HepG2 (cell line): ENCODE data around the gene EXPH5. TPM values are rescaled to one million over a fixed set of nuclear protein-coding genes. Genes with fewer than 3 reads are reported as not detected.

Experiments
- AHR ChIP-seq: IDR thresholded peaks from 2 replicates; pipeline ENCODE4 v1.6.1; 2018; ENCODE audit warnings: missing genetic modification reagents, missing compliant biosample characterization
- ARID3A ChIP-seq: IDR thresholded peaks from 2 replicates; pipeline ENCODE4 v1.6.1; 2012; ENCODE audit warnings: low read depth, low read length, improper control_type of control experiment
- CREM ChIP-seq, 2 experiments: sonication (generic) in 1 of 2; formaldehyde crosslinking in 1 of 2; IDR thresholded peaks; 2 replicates each; pipeline versions ENCODE4 v1.4.0 to v1.6.1; 2016 to 2020; ENCODE audit warnings: antibody characterized with exemption in 1 of 2, mild to moderate bottlenecking in 1 of 2, missing genetic modification reagents in 1 of 2
- FOSL1 ChIP-seq: sonication (generic); formaldehyde crosslinking; IDR thresholded peaks from 2 replicates; pipeline ENCODE4 v1.9.0; 2021; ENCODE audit warnings: missing genetic modification reagents, borderline replicate concordance
- HMGA1 ChIP-seq: sonication (generic); formaldehyde crosslinking; conservative IDR thresholded peaks from 2 replicates; pipeline ENCODE4 v1.4.0; 2020; ENCODE audit warnings: missing genetic modification reagents
- HNRNPH1 ChIP-seq: fragments of 200-400 bp; formaldehyde crosslinking; optimal IDR thresholded peaks from 2 replicates; pipeline ENCODE3; 2017; ENCODE audit warnings: mild to moderate bottlenecking, low read depth, low read length
- KDM1A ChIP-seq: IDR thresholded peaks from 2 replicates; pipeline ENCODE4 v1.6.1; 2016; ENCODE audit warnings: missing compliant biosample characterization
- NBN ChIP-seq: fragments of 450-650 bp; conservative IDR thresholded peaks from 2 replicates; pipeline ENCODE4 v1.6.1; 2017
- PHF8 ChIP-seq: sonication (generic); formaldehyde crosslinking; IDR thresholded peaks from 2 replicates; pipeline ENCODE4 v1.5.0; 2020; ENCODE audit warnings: missing genetic modification reagents
- SOX5 ChIP-seq: IDR thresholded peaks from 2 replicates; pipeline ENCODE4 v1.6.1; 2016; ENCODE audit warnings: borderline replicate concordance
- TCF7 ChIP-seq: sonication (generic); IDR thresholded peaks from 2 replicates; pipeline ENCODE4 v1.6.1; 2016; ENCODE audit warnings: antibody characterized with exemption, low read depth
- ZKSCAN5 ChIP-seq: sonication (generic); formaldehyde crosslinking; IDR thresholded peaks from 2 replicates; pipeline ENCODE4 v1.5.1; 2020; ENCODE audit warnings: mild to moderate bottlenecking, missing genetic modification reagents
- ZKSCAN8 ChIP-seq: IDR thresholded peaks from 2 replicates; pipeline ENCODE4 v1.6.1; 2016; ENCODE audit warnings: borderline replicate concordance, missing genetic modification reagents, missing compliant biosample characterization
- ZNF160 ChIP-seq: sonication (generic); formaldehyde crosslinking; IDR thresholded peaks from 2 replicates; pipeline ENCODE4 v1.8.0; 2022; ENCODE audit warnings: mild to moderate bottlenecking, inconsistent platforms, missing genetic modification reagents
- ZNF501 ChIP-seq: sonication (generic); formaldehyde crosslinking; IDR thresholded peaks from 2 replicates; pipeline ENCODE4 v1.5.1; 2020; ENCODE audit warnings: mild to moderate bottlenecking, moderate library complexity, missing genetic modification reagents
- ZNF563 ChIP-seq: sonication (generic); formaldehyde crosslinking; IDR thresholded peaks from 2 replicates; pipeline ENCODE4 v1.8.0; 2022; ENCODE audit warnings: mild to moderate bottlenecking, moderate library complexity, missing genetic modification reagents
- ZNF577 ChIP-seq: sonication (generic); formaldehyde crosslinking; IDR thresholded peaks from 2 replicates; pipeline ENCODE4 v1.4.0; 2020; ENCODE audit warnings: mild to moderate bottlenecking, low read depth, missing genetic modification reagents, borderline replicate concordance
- ZNF597 ChIP-seq: sonication (generic); formaldehyde crosslinking; IDR thresholded peaks from 2 replicates; pipeline ENCODE4 v1.5.0; 2020; ENCODE audit warnings: missing genetic modification reagents
- ZNF761 ChIP-seq: sonication (generic); formaldehyde crosslinking; conservative IDR thresholded peaks from 2 replicates; pipeline ENCODE4 v1.4.0; 2020; ENCODE audit warnings: mild to moderate bottlenecking, missing genetic modification reagents
- ZSCAN9 ChIP-seq: IDR thresholded peaks from 2 replicates; pipeline ENCODE4 v1.6.1; 2016; ENCODE audit warnings: borderline replicate concordance
- polyA plus RNA-seq, 8 experiments: library from polyadenylated mRNA; depleted of rRNA in 3 of 8; stranded (reverse) in 7 of 8; unstranded in 1 of 8; fragments of >200 nt; fragmentation: Illumina TruSeq in 4 of 8; extraction: Trizol in 4 of 8; gene quantifications; 2 replicates each; pipeline versions ENCODE4 v1.2.1 to v1.2.3, GENCODE V29; 2011 to 2016; ENCODE audit warnings: low read depth in 4 of 8, missing spikeins in 1 of 8, mixed read lengths in 1 of 8; ENCODE audit not compliant: insufficient read depth in 1 of 8
- total RNA-seq, 5 experiments: library from RNA; depleted of rRNA; stranded (reverse); fragments of >200 nt; fragmentation: Illumina TruSeq; extraction: Trizol; gene quantifications; 2 replicates each; pipeline ENCODE4 v1.2.3, GENCODE V29; 2016; ENCODE audit warnings: low read depth in 1 of 5
- TF ChIP-seq, protein P1 (sequence below): sonication (generic); formaldehyde crosslinking; IDR thresholded peaks from 2 replicates; pipeline ENCODE4 v1.5.0; 2020; ENCODE audit warnings: mild to moderate bottlenecking, missing genetic modification reagents
- TF ChIP-seq, protein P2 (sequence below): sonication (generic); formaldehyde crosslinking; conservative IDR thresholded peaks from 2 replicates; pipeline ENCODE4 v1.4.0; 2020; ENCODE audit warnings: mild to moderate bottlenecking, missing genetic modification reagents, moderate library complexity

EXPH5 gene
- total and polyA plus RNA-seq, 2 of the 13 experiments (the other 11 are each of a cell fraction or from before 2014, with no cell fraction given), result under 0.01 to 0.02 TPM

DNA sequence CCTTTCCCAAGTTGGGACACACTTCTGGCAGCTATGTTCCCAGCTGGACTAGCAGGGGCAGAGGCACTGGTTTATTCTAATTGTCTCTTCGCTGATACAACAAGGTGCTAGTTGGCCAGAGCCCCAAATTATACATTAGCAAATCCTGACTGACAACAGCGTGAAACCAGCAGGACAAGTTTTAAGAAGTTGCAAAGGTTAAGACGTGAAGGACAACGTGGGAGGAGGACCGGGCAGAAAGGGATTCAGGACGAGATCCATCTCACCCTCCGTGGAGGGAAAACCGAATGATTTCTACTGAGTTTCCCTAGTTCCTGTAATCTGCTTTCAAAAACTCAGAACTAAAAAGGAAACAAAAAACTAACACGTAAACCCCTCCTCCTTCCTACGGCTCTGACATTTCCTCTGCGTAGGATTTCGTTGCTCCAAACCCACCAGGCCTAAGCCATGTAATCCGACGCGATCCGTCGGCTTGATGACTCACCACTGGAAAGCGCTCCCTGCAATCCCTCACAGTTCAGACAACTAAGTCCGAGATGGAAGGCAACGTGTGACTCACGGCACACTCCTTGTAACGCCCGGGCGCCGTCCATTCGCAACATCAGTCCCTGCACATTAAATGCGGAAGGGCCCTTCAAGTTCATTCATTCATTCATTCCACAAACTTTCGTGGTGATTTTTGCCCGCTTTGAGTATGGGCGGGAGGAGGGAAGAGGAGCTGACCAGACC is 96.1 kb downstream of the EXPH5 start (continued):
- TF ChIP-seq ZSCAN9 (CRISPR knock-in tag) (0 out of 2 replicates have a peak, but pooled peaks have one; percentile 43), HMGA1 (CRISPR knock-in tag) (no peak), ZNF761 (CRISPR knock-in tag) (no peak), ZNF563 (CRISPR knock-in tag) (no peak), PHF8 (CRISPR knock-in tag) (peak; percentile 73), SOX5 (CRISPR knock-in tag) (peak; percentile 47; the same call in 1 of the 2 replicates), ZKSCAN8 (CRISPR knock-in tag) (0 out of 2 replicates have a peak, but pooled peaks have one; percentile 60), ZNF160 (CRISPR knock-in tag) (0 out of 2 replicates have a peak, but pooled peaks have one; percentile 8), ZNF577 (CRISPR knock-in tag) (no peak), AHR (CRISPR knock-in tag) (no peak), ZNF597 (CRISPR knock-in tag) (no peak), TCF7 (no peak), ARID3A (peak; percentile 30; the same call in 1 of the 2 replicates), FOSL1 (CRISPR knock-in tag) (peak; percentile 89), NBN (no peak), KDM1A (CRISPR knock-in tag) (no peak), ZNF501 (CRISPR knock-in tag) (no peak), ZKSCAN5 (CRISPR knock-in tag) (no peak), HNRNPH1 (no peak), CREM (IDR thresholded peaks at IDR 0.05) (peak; percentile 57; the same call in 1 of the 2 replicates), CREM (CRISPR knock-in tag; IDR thresholded peaks at IDR 0.05) (no peak; the same call in 1 of the 2 replicates)
- TF ChIP-seq, protein P1, sequence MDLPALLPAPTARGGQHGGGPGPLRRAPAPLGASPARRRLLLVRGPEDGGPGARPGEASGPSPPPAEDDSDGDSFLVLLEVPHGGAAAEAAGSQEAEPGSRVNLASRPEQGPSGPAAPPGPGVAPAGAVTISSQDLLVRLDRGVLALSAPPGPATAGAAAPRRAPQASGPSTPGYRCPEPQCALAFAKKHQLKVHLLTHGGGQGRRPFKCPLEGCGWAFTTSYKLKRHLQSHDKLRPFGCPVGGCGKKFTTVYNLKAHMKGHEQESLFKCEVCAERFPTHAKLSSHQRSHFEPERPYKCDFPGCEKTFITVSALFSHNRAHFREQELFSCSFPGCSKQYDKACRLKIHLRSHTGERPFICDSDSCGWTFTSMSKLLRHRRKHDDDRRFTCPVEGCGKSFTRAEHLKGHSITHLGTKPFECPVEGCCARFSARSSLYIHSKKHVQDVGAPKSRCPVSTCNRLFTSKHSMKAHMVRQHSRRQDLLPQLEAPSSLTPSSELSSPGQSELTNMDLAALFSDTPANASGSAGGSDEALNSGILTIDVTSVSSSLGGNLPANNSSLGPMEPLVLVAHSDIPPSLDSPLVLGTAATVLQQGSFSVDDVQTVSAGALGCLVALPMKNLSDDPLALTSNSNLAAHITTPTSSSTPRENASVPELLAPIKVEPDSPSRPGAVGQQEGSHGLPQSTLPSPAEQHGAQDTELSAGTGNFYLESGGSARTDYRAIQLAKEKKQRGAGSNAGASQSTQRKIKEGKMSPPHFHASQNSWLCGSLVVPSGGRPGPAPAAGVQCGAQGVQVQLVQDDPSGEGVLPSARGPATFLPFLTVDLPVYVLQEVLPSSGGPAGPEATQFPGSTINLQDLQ, result no peak
- TF ChIP-seq, protein P2, sequence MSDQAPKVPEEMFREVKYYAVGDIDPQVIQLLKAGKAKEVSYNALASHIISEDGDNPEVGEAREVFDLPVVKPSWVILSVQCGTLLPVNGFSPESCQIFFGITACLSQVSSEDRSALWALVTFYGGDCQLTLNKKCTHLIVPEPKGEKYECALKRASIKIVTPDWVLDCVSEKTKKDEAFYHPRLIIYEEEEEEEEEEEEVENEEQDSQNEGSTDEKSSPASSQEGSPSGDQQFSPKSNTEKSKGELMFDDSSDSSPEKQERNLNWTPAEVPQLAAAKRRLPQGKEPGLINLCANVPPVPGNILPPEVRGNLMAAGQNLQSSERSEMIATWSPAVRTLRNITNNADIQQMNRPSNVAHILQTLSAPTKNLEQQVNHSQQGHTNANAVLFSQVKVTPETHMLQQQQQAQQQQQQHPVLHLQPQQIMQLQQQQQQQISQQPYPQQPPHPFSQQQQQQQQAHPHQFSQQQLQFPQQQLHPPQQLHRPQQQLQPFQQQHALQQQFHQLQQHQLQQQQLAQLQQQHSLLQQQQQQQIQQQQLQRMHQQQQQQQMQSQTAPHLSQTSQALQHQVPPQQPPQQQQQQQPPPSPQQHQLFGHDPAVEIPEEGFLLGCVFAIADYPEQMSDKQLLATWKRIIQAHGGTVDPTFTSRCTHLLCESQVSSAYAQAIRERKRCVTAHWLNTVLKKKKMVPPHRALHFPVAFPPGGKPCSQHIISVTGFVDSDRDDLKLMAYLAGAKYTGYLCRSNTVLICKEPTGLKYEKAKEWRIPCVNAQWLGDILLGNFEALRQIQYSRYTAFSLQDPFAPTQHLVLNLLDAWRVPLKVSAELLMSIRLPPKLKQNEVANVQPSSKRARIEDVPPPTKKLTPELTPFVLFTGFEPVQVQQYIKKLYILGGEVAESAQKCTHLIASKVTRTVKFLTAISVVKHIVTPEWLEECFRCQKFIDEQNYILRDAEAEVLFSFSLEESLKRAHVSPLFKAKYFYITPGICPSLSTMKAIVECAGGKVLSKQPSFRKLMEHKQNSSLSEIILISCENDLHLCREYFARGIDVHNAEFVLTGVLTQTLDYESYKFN, result no peak; the same call in 1 of the 2 replicates
